SK-N-SH (cell line): ENCODE measurements around the gene MEX3A. TPM values are rescaled to one million over a fixed set of nuclear protein-coding genes. Genes with fewer than 3 reads are reported as not detected.

Source experiments
- CHD2 ChIP-seq: fragments of 150-350 bp; IDR thresholded peaks from 2 replicates; pipeline ENCODE4 v1.6.1; 2018; ENCODE audit warnings: low read length; ENCODE audit not compliant: partially characterized antibody
- GABPA ChIP-seq: IDR thresholded peaks from 2 replicates; pipeline ENCODE4 v1.4.0; 2012; ENCODE audit warnings: low read depth, mild to moderate bottlenecking
- GATA2 ChIP-seq: sonication (generic); formaldehyde crosslinking; IDR thresholded peaks from 2 replicates; pipeline ENCODE4 v1.5.0; 2020; ENCODE audit warnings: mild to moderate bottlenecking, missing genetic modification reagents
- IRF3 ChIP-seq: fragments of 150-350 bp; IDR thresholded peaks from 2 replicates; pipeline ENCODE4 v1.6.1; 2016; ENCODE audit warnings: mild to moderate bottlenecking, low read depth, low read length
- MEF2A ChIP-seq: IDR thresholded peaks from 2 replicates; pipeline ENCODE4 v1.4.0; 2012; ENCODE audit warnings: low read depth, borderline replicate concordance
- MXI1 ChIP-seq: IDR thresholded peaks from 2 replicates; pipeline ENCODE4 v1.6.1; 2012; ENCODE audit warnings: mild to moderate bottlenecking, low read depth, low read length, improper control_type of control experiment
- NFIC ChIP-seq: IDR thresholded peaks from 2 replicates; pipeline ENCODE4 v1.4.0; 2012; ENCODE audit warnings: borderline replicate concordance
- RCOR1 ChIP-seq: fragments of 150-350 bp; IDR thresholded peaks from 2 replicates; pipeline ENCODE4 v1.6.1; 2017; ENCODE audit warnings: antibody characterized with exemption, low read length
- RXRA ChIP-seq: IDR thresholded peaks from 2 replicates; pipeline ENCODE4 v1.4.0; 2012; ENCODE audit warnings: low read depth, mild to moderate bottlenecking, borderline replicate concordance
- SMC3 ChIP-seq: IDR thresholded peaks from 2 replicates; pipeline ENCODE4 v1.6.1; 2012; ENCODE audit warnings: low read depth, low read length, improper control_type of control experiment
- TEAD4 ChIP-seq: IDR thresholded peaks from 2 replicates; pipeline ENCODE4 v1.4.0; 2012; ENCODE audit warnings: mild to moderate bottlenecking, borderline replicate concordance; ENCODE audit not compliant: insufficient read depth
- polyA plus RNA-seq, 3 experiments: library from polyadenylated mRNA; depleted of rRNA; stranded (reverse); fragments of >200 nt; gene quantifications; 2 replicates each; pipeline ENCODE4 v1.2.3, GENCODE V29; 2012
- TF ChIP-seq, protein P1 (sequence below): fragments of 200-600 bp; sonication (generic); IDR thresholded peaks from 2 replicates; pipeline ENCODE4 v1.6.1; 2017; ENCODE audit warnings: antibody characterized with exemption, mild to moderate bottlenecking, moderate library complexity
- TF ChIP-seq, protein P2 (sequence below): fragments of 150-350 bp; IDR thresholded peaks from 2 replicates; pipeline ENCODE4 v1.6.1; 2017; ENCODE audit warnings: antibody characterized with exemption, low read length, low read depth, borderline replicate concordance
- TF ChIP-seq, protein P3 (sequence below): IDR thresholded peaks from 2 replicates; pipeline ENCODE4 v1.6.1; 2012; ENCODE audit warnings: mild to moderate bottlenecking, low read depth, low read length, moderate library complexity

The MEX3A gene
- polyA plus RNA-seq, 1 of the 3 experiments (the other 2 are of a cell fraction) = 16.2 TPM

GRCh38 chr1:156126630-156127534, 44.6 kb upstream of the MEX3A start (continued):
- TF ChIP-seq, protein P1, sequence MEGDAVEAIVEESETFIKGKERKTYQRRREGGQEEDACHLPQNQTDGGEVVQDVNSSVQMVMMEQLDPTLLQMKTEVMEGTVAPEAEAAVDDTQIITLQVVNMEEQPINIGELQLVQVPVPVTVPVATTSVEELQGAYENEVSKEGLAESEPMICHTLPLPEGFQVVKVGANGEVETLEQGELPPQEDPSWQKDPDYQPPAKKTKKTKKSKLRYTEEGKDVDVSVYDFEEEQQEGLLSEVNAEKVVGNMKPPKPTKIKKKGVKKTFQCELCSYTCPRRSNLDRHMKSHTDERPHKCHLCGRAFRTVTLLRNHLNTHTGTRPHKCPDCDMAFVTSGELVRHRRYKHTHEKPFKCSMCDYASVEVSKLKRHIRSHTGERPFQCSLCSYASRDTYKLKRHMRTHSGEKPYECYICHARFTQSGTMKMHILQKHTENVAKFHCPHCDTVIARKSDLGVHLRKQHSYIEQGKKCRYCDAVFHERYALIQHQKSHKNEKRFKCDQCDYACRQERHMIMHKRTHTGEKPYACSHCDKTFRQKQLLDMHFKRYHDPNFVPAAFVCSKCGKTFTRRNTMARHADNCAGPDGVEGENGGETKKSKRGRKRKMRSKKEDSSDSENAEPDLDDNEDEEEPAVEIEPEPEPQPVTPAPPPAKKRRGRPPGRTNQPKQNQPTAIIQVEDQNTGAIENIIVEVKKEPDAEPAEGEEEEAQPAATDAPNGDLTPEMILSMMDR = no peak
- TF ChIP-seq SMC3 (no peak), MEF2A (no peak), GABPA (no peak), CHD2 (no peak), NFIC (peak; percentile 68), RXRA (peak; percentile 28; the same call in 1 of the 2 replicates), TEAD4 (0 out of 2 replicates have a peak, but pooled peaks have one; percentile 20), IRF3 (no peak), MXI1 (no peak), RCOR1 (no peak), GATA2 (CRISPR knock-in tag) (no peak)
- TF ChIP-seq, protein P2, sequence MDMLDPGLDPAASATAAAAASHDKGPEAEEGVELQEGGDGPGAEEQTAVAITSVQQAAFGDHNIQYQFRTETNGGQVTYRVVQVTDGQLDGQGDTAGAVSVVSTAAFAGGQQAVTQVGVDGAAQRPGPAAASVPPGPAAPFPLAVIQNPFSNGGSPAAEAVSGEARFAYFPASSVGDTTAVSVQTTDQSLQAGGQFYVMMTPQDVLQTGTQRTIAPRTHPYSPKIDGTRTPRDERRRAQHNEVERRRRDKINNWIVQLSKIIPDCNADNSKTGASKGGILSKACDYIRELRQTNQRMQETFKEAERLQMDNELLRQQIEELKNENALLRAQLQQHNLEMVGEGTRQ = no peak
- TF ChIP-seq, protein P3, sequence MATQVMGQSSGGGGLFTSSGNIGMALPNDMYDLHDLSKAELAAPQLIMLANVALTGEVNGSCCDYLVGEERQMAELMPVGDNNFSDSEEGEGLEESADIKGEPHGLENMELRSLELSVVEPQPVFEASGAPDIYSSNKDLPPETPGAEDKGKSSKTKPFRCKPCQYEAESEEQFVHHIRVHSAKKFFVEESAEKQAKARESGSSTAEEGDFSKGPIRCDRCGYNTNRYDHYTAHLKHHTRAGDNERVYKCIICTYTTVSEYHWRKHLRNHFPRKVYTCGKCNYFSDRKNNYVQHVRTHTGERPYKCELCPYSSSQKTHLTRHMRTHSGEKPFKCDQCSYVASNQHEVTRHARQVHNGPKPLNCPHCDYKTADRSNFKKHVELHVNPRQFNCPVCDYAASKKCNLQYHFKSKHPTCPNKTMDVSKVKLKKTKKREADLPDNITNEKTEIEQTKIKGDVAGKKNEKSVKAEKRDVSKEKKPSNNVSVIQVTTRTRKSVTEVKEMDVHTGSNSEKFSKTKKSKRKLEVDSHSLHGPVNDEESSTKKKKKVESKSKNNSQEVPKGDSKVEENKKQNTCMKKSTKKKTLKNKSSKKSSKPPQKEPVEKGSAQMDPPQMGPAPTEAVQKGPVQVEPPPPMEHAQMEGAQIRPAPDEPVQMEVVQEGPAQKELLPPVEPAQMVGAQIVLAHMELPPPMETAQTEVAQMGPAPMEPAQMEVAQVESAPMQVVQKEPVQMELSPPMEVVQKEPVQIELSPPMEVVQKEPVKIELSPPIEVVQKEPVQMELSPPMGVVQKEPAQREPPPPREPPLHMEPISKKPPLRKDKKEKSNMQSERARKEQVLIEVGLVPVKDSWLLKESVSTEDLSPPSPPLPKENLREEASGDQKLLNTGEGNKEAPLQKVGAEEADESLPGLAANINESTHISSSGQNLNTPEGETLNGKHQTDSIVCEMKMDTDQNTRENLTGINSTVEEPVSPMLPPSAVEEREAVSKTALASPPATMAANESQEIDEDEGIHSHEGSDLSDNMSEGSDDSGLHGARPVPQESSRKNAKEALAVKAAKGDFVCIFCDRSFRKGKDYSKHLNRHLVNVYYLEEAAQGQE = no peak
